NCI-H1048 (cell line): ENCODE data around the gene ZNF699.
"Not testable (repeated sequence)": the region's sequence is repeated elsewhere in the genome, so short reads cannot be mapped to it uniquely, and the experiment has no call there.

ENCODE experiments used
- DNase-seq: peaks from one replicate; lab custom pipeline; 2025; lab: John Stamatoyannopoulos, UW

The ZNF699 gene

DNA sequence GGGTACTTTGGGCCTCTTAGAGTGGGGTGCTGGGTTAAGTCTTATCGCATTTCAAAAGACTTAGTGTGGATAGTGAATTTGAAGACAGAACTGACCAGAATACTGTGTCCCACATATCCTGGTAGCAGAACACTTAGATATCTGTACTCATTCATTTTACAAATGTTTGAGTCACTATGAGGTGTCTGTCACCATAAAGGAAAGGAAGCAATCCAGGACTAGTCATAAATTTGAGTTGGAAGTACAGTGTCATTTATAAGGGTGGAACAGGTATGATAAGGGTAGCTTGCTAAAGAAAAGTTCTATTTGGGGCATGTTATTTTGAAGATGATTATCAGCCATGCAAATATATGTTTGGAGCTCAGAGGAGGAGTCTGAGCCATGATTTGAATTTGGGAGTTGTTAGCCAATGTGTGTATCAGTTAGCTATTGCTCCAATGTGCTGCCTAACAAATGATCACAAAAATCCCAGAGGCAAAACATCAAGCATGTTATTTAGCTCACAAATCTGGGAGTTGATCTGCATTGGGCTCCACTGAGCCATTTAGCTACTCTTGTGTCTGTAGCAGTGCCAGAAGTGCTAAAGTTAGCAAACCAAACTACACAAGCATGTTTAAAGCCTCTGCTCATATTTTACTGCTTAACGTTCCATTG lies 20.3 kb downstream of the ZNF699 start:
- DNase-seq: no peak

DNA sequence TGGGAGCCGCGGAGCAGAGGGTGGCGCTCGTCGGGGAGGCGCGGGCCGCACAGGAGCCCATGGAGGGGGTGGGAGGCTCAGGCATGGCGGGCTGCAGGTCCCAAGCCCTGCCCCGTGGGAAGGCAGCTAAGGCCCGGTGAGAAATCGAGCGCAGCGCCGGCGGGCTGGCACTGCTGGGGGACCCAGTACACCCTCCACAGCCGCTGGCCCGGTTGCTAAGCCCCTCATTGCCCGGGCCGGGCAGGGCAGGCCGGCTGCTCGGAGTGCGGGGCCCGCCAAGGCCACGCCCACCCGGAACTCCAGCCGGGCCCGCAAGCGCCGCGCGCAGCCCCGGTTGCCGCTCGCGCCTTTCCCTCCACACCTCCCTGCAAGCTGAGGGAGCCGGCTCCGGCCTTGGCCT lies 26.2 kb downstream of the ZNF699 start:
- not testable (repeated sequence) for DNase-seq

DNA sequence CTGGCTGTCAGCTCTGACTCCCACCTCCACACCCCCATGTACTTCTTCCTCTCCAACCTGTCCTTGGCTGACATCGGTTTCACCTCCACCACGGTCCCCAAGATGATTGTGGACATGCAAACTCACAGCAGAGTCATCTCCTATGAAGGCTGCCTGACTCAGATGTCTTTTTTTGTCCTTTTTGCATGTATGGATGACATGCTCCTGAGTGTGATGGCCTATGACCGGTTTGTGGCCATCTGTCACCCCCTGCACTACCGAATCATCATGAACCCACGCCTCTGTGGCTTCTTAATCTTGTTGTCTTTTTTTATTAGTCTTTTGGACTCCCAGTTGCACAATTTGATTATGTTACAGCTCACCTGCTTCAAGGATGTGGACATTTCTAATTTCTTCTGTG lies 58.4 kb downstream of the ZNF699 start:
- DNase-seq: no peak

DNA sequence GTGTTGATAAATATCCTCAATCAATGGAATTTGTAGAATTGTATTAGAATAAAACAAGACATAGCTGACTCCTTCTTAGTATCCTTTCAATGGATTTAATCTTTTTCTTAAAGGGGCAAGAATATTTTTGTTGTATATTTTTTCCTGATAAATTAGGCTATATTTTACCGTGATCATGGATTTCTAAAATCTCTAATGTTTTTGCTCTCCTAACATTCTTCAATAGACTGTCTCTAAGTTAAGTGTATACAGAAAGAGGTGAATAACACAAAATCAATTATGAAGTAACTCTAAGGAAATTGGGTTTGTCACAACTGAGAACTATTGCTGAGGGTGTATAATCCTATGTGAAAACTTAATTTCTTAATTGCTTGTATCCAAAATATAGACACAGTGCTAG lies 59.0 kb downstream of the ZNF699 start, which contains the start of gene OR7E24:
Gene OR7E24, plus strand, starts transcription at position 301 of the 400 bp plus-strand sequence. CDS start 114 bp downstream, outside the sequence.
- DNase-seq: no peak
